GM12873 (cell line): Measurements from ENCODE around the gene RPTOR.

Source experiments
- CTCF ChIP-seq: IDR thresholded peaks from 2 replicates; pipeline ENCODE4 v1.5.1; 2012; ENCODE audit warnings: low read depth, mild to moderate bottlenecking, moderate library complexity, low read length, control low read depth; ENCODE audit not compliant: insufficient read depth; ENCODE audit errors: missing control alignments

The RPTOR gene

GRCh38 chr17:80998118-80998747, 453.6 kb downstream of the RPTOR start:
- no peak for TF ChIP-seq CTCF

GRCh38 chr17:80998748-80999535, 454.3 kb downstream of the RPTOR start:
- TF ChIP-seq CTCF: no peak

- TF ChIP-seq CTCF: no peak
Measured at GRCh38 chr17:80999536-81000333, 455.1 kb downstream of the RPTOR start.

GRCh38 chr17:81000334-81000630, 455.6 kb downstream of the RPTOR start:
- TF ChIP-seq CTCF: no peak

- no peak for TF ChIP-seq CTCF
Measured at GRCh38 chr17:81000631-81001357, 456.2 kb downstream of the RPTOR start.

GRCh38 chr17:81002013-81002384, 457.4 kb downstream of the RPTOR start:
- TF ChIP-seq CTCF: no peak
